Activated CD4-positive, alpha-beta T cell treated with anti-CD3 and anti-CD28 coated beads, Interleukin-2, Interleukin-4, amounts not matched to agents 100 ng/mL and 50 ng/mL, durations not matched to agents 16 hours and 8 hours (primary cell): ENCODE measurements around the gene ZNF532.
"Not testable (repeated sequence)": the region's sequence is repeated elsewhere in the genome, so short reads cannot be mapped to it uniquely, and the experiment has no call there.

ENCODE experiments used
- DNase-seq: peaks from one replicate; pipeline ENCODE4 v3.0.0-alpha.2; 2020; ENCODE audit warnings: low spot score

Gene ZNF532

DNA sequence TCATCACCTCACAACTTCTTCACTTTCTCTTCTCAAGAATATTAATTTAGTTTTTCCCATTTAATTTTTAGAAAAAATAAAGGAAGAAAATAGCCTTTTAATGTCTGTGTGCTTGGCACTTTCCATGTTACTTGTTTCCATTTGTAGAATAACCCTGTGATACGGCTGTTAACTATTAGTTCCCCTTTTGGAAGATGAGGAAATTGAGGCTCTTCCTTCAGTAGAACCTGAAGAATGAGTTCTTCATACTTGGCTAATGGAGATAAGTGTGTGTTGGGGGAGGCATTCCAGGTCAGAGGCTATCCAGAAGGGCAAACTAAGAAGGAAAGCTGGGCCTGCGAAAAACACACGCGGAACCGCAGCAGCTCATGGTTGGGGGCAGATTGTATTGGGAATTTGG lies 38.3 kb downstream of the ZNF532 start:
- no peak for DNase-seq

- no peak for DNase-seq
Measured at GRCh38 chr18:58903533-58903932, 38.9 kb downstream of the ZNF532 start.

- no peak for DNase-seq
Measured at GRCh38 chr18:58905777-58906428, 41.2 kb downstream of the ZNF532 start.

- no peak for DNase-seq
Measured at GRCh38 chr18:58908006-58908405, 43.3 kb downstream of the ZNF532 start.

DNA sequence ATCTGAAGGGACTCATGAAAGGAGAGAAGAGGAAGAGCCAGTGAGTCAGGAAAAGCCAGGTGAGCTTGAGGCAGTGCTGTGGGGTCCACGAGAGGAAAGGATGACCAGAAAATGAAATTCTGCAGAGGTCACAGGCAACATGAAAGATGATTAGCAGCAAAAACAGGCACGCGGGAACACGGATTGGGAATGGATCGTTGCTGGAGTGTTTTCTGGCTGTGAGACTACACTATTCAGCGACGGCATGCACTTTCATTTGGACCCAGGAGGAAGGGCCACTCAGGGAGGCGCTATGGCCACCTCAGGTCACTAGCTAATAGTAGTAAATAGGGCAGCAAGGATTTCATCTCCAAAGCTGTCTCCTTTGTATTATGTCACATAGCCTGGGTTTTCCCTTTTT lies 44.8 kb downstream of the ZNF532 start:
- DNase-seq = no peak

DNA sequence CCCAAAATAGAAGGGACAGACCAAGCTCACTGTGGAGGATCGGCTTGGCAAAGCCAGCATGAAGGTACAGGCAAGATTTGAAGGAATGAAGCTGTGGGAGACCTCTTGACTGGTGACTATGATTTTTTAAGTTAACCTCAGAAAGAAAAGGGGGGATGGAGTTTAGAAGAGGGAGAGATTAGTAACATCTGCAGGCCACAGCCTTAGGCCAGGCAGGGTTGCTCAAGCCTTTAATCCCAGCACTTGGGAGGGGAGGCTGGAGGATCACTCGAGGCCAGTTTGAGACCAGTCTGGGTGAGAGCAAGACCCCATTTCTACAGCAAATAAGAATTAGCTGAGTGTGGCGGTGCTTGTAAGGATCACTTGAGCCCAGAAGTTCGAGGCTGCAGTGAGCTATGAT lies 46.6 kb downstream of the ZNF532 start:
- no peak for DNase-seq

DNA sequence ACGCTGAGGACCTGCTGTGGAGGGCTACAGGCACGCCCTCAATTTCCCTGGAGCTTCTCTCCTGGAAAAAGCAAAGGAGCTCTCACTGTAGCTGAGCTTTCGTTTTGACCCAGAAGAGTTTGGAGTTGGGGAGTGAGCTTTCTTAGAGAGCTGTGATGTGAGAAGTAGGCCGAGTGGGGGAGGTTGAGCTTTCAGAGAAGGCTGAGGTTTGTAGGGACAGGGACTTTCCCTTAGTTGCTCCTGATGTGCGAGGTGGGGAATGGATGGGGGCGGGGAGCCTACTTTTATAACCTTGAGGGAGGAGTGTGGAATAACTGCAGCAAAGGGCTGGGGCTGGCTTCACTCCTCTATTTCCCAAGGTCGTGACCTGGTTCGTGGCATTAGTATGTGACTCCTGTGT lies 47.1 kb downstream of the ZNF532 start:
- DNase-seq = no peak

DNA sequence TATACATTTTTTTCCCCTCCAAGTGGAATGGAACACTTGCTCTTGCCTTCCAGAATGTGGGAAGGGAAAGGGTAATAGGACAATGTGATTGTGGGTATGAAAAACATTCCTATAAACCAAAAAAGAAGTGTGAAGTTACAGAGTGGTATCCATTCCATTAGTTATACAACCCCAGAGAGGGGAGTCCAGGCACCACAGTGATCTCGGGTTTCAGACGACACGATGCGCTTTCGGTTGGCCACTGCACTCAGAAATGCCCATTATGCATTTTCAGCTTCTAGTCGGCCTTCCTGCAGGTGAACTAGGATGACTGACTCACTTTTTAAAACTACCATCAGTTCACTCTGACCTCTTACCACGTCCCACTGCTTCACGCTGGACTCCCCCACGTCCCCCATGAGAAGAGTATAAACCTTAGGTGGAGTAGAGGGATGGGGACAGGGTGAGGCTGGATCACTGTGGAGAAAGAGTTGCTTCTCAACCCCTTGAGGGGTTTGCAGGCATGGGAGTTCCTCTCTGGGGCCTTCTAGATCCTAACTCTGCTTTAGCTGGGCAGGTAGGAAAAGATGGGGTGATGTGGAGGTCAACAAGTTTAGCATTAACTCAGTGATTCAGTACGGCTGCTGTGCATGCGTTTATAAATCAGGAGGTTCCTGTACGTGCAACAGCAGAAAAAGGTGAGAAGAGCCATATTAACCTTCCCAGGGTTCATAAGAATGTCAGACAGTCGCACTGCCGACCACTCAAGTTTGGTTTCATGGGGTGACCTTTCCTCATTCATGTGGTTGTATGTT lies 50.5 kb downstream of the ZNF532 start:
- no peak for DNase-seq

GRCh38 chr18:58915995-58916394 lies 51.3 kb downstream of the ZNF532 start:
- no peak for DNase-seq

DNA sequence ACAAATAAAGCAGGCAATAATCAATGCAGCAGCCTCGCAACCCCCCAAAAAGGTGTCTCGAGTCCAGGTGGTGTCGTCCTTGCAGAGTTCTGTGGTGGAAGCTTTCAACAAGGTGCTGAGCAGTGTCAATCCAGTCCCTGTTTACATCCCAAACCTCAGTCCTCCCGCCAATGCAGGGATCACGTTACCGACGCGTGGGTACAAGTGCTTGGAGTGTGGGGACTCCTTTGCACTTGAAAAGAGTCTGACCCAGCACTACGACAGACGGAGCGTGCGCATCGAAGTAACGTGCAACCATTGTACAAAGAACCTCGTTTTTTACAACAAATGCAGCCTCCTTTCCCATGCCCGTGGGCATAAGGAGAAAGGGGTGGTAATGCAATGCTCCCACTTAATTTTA lies 55.3 kb downstream of the ZNF532 start:
- DNase-seq = not testable (repeated sequence)

DNA sequence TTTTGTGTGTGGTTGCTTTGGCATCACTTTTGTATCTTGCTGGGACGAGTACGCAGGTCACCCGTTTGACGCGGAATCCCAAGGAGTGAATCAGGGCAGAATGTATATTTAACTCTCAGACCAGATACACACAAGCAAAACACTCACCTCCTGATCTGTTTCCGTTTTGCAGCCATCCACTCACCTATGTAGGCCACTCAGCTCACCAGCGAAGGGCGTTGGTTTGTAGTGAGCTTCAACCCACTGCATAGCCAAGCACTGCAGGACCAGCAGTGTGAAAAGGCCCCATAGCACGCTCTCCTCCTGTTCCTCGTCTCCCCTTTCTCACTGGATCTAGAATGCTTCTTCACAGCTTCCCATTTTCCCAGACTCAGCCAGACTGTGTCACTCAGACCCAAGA lies 58.3 kb downstream of the ZNF532 start:
- no peak for DNase-seq

DNA sequence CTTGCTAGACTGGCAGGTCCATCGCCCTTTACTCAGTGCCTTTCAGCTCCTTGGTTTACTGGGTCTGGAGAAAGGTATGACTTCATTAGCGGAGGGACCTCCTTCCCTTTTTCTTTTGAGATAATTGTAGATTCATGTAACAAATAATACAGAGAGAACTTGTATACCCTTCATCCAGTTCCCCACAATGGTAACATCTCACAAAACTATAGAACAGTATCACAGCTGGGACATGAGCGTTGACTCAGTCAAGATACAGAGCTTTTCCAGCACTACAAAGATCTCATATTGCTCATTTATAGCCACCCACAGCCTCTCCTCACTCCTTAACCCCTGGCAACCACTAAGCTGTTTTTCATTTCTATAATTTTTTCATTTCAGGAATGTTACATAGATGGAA lies 59.8 kb downstream of the ZNF532 start:
- DNase-seq = no peak

- no peak for DNase-seq
Measured at GRCh38 chr18:58927659-58928058, 63.0 kb downstream of the ZNF532 start.

GRCh38 chr18:58928386-58928785 lies 63.7 kb downstream of the ZNF532 start:
- DNase-seq = no peak

GRCh38 chr18:58929206-58929605 lies 64.5 kb downstream of the ZNF532 start:
- no peak for DNase-seq

- no peak for DNase-seq
Measured at GRCh38 chr18:58934356-58934755, 69.7 kb downstream of the ZNF532 start.

DNA sequence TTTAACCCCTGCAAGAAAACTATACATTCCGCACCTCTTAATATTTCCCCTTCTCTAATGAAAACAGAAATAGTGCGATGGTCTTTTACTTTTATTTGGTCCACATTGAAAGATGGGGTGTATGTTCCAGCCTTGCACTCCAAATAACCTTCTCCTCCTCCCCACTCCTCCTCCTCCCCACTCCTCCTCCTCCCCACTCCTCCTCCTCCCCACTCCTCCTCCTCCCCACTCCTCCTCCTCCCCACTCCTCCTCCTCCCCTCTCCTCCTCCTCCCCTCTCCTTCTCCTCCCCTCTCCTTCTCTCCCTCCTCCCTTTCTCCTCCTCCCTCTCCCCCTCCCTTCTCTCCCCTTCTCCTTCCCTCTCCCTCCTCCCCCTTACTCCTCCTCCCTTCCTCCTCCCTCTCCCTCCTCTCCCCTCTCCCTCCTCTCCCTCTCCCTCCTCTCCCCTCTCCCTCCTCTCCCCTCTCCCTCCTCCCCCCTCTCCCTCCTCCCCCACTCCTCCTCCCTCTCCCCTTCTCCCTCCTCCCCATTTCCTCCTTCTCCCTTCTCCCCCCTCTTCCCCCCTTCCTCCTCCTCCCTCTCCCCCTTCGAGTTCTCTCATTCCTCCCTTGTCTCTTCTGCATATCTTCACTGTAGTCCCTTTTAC lies 70.4 kb downstream of the ZNF532 start:
- no peak for DNase-seq

- no peak for DNase-seq
Measured at GRCh38 chr18:58937071-58937886, 72.6 kb downstream of the ZNF532 start.

- DNase-seq = no peak
Measured at GRCh38 chr18:58937887-58938267, 73.2 kb downstream of the ZNF532 start.

GRCh38 chr18:58941426-58942099 lies 76.9 kb downstream of the ZNF532 start:
- DNase-seq = no peak

GRCh38 chr18:58943896-58944295 lies 79.2 kb downstream of the ZNF532 start:
- no peak for DNase-seq
